HG02623 (cell line): ENCODE measurements around the gene MTMR1.

Experiments
- ATAC-seq: cut with Tn5 transposase; IDR thresholded peaks from one replicate; pipeline ENCODE4 v1.9.1; 2021; ENCODE audit warnings: moderate library complexity; ENCODE audit not compliant: unreplicated experiment

Gene MTMR1

GRCh38 chrX:150696866-150697265, 3.7 kb downstream of the MTMR1 start:
- ATAC-seq, result no peak

DNA sequence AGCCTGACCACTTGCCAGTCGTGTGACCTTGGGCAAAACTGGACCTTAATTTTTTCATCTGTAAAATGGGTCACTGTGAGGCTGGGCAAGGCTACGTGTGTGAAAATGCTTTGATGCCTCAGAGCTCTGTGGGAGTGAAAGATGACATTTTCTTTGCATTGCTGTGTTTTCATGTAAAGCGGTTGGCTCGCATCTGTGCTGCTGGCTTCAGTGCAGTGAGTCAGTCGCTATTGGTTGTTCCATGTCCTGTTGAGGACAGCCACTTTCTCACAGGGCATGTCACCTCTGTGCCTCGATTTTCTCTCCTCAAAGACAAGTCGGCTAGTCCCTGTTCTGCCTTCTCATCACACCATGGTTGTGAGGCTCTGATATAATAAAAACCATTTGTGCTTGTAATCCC, 4.4 kb downstream of the MTMR1 start:
- ATAC-seq, result no peak

DNA sequence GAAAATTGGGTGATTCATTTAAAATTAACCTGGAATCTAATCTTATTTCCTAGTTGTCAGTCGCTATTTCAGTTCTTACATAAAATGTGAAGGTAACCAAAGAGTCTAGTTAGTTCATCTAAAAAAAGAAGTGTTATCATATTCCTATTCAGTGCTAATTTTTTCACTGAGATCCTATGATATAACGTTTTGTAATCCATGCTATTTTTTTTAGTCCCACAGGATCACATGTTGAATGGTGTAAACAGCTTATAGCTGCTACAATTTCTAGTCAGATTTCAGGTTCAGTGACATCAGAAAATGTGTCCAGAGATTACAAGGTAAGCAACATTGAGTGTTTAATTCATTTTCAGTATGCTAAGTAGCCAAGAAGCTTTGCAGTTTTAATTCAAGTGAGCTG, 5.8 kb downstream of the MTMR1 start:
- ATAC-seq, result no peak

DNA sequence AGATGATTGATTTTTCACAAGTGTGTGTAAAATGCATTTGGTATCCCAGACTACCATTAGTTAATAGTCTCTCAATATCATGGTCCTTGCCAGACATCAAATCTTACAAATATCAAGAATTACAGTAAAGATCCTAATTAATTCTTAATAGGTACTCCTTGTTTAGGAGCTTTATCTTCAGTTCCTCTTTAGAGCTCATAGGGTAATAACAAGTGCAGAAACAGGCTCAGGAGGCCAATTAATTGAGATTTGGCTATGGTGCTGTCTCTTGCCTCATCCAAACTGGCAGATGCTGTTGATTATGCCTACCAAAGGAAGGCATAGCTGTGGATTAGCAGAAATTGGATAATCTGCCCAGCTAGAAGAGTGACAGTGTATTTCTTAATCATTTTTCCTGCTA, 6.9 kb downstream of the MTMR1 start:
- no peak for ATAC-seq

- no peak for ATAC-seq
Observed at GRCh38 chrX:150701377-150701776, 8.2 kb downstream of the MTMR1 start.

DNA sequence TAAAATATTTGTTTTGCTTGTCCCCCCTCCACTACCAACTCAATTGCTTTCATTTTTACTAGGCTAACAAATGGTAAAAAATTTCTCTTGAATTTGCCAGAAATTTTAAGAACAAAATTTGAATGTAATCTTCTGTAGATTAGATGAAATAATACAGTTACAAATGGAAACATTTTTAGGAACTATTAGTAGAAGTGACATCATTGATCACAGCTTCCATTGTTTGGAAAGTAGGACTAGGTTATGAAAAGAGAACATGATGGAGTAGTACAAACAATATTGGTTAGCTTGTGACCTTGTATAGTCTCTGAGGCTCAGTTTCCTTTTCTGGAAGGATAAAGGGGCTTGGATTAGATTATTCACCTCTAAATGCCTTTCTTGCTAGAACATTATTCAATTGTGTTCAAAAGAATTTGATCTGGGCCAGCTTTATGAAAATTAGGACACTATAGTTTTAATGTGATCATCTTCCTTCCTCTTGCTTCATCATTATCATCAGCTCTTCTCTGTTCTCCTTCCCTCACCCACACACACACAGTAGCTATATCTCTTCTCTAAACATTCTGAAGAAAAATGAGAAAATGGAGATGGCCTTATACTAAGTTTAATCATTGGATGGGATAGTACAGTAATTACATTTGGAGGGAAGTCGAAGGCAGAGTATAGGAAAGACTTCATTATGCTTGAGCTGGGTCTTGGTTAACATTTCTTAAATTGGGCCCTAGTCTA, 9.9 kb downstream of the MTMR1 start:
- ATAC-seq, result no peak

- no peak for ATAC-seq
Observed at GRCh38 chrX:150703695-150703974, 10.4 kb downstream of the MTMR1 start.

- ATAC-seq, result no peak
Observed at GRCh38 chrX:150704030-150704613, 10.9 kb downstream of the MTMR1 start.

- ATAC-seq, result no peak
Observed at GRCh38 chrX:150712619-150713018, 19.4 kb downstream of the MTMR1 start.

GRCh38 chrX:150715184-150715583, 22.0 kb downstream of the MTMR1 start:
- no peak for ATAC-seq

- no peak for ATAC-seq
Observed at GRCh38 chrX:150719621-150720020, 26.4 kb downstream of the MTMR1 start.

GRCh38 chrX:150729956-150730355, 36.8 kb downstream of the MTMR1 start:
- ATAC-seq, result no peak

GRCh38 chrX:150730719-150731118, 37.5 kb downstream of the MTMR1 start:
- no peak for ATAC-seq

DNA sequence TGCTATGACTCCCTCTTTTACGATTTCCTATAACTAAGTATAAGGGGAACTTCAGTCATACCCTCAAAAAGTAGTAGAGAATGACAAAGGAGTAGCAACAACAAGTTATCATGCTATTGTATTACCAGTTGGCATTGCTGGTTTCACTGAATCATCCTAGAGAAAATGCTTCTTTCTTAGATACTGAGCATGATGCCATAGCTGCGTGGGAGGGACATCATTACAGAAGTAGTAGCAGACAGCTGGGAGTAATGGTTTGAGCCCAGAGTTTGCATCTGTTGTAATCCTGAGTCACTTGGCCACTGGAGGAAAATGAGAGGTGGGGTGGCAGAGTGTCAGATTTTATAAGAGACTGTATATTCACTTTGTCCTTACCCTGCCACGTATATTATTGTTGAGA, 38.6 kb downstream of the MTMR1 start:
- no peak for ATAC-seq

- no peak for ATAC-seq
Observed at GRCh38 chrX:150736475-150736874, 43.3 kb downstream of the MTMR1 start.

DNA sequence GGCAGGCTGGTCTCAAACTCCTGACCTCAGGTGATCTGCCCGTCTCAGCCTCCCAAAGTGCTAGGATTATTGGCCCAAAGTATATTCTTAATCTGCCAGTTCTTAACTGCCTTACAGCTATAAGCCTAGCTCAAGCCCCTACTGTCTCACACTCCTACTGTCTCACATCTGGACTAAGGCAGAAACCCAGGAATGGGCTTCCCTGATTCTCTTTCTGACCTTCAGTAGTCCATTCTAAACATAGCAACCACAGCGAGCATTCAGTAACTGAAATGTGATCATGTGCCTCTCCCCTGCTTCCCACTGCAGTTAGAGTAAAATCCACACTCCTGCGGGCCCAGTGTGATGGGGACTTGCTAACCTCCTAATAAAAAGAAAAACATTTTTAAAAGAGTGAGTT, 58.9 kb downstream of the MTMR1 start:
- ATAC-seq, result no peak

GRCh38 chrX:150753357-150753756, 60.2 kb downstream of the MTMR1 start:
- no peak for ATAC-seq

- ATAC-seq, result no peak
Observed at GRCh38 chrX:150753968-150754367, 60.8 kb downstream of the MTMR1 start.

DNA sequence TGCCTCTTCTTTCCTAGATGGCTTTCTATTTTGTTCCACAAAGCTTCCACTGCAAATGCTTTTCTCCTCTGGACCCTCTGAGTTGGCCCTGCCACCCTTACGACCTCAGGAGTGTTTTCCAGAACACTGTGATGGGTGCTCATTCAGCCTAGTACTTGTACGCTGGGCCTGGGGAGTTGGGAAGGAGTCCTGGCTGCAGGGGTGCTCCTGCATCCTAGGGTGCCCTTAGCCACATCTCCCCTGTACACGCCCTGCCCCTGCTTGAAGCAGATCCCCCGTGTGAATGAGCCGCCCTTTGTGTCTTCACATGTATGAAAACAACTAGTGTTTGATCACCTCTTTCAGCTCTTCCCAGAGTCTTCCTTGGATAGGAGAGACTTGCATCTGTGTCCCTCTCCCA, 64.2 kb downstream of the MTMR1 start:
- ATAC-seq, result no peak

DNA sequence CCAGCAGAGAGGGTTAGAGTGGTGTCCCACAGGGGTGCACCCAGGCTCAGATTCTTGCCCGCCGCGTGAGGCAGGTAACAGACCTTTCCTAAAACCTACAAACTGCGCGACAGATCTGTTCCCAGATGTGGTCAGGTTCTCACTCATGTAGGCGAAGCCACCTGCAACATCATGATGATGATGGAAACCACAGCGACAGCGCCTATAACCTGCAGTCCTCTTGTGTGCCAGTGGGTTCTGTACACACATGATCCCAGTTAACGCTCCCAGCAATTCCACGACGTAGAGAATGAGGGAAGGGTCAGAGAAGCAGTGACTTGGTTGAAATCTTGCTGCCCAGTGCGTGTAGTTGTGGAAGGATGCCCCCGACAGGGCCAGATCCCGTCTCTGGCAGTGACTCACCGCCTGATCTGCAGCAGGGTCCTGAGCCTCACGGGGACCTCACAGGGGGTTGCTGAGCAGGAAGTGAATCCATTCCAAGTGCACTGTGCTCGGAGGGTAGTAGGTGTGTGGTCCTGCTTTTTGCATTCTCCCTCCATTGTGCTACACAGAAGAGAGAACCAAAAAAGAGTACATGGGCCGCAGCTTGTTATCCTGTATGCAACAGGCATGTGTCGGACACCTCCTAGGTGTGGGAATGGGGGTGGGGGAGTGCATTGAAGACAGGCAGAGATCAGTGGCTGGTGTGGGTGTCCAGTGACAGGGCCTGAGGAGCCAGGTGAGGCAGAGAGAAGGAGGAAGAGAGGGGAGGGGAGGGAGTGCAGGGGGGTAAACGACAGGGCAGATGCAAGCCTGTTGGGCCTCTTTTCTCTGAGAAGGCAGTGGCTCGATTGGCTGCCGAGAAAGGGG, 66.6 kb downstream of the MTMR1 start:
- ATAC-seq, result no peak

DNA sequence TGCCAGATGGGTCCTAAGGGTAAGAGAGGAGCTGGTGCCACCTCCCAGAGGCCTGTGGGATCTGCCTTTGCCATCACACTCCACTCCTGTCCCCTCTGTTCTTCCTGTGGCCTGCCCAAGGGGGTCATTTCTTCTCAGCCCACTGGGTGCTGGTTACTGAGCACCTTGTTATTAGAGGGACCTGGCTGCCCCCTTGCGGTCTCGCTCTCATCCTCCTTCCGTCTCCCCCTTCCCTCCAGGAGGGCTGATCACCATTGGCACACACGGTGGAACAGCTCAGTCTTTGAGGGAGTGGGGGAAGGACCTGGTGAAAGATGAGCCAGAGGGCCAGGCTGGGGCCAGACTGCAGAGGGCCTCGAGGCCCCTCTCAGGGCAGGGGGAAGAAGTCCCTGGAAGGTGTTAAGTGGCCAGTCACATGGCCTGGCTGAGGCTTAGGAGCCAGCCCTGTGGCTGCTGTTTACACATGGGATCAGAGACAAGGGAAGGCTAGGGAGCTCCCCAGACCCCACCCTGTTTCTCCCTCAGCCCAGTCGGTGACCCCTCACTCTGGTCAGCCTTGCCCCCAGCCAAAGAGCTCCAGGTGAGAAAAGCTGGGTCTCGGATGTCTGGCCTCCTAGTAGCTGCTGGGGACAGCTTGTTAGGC, 68.1 kb downstream of the MTMR1 start:
- ATAC-seq, result no peak

GRCh38 chrX:150761819-150762216, 68.6 kb downstream of the MTMR1 start:
- ATAC-seq, result no peak
